K562 (cell line): ENCODE measurements around the gene OXSR1. TPM values are rescaled to one million over a fixed set of nuclear protein-coding genes. Genes with fewer than 3 reads are reported as not detected.

Source experiments
- GTF2A2 ChIP-seq: IDR thresholded peaks from 2 replicates; pipeline ENCODE4 v1.6.1; 2016; ENCODE audit warnings: mild to moderate bottlenecking, missing genetic modification characterization, missing compliant biosample characterization
- RFX1 ChIP-seq: fragments of 450-650 bp; IDR thresholded peaks from 2 replicates; pipeline ENCODE4 v1.6.1; 2016; ENCODE audit warnings: mild to moderate bottlenecking, moderate library complexity
- SMARCE1 ChIP-seq: fragments of 450-650 bp; IDR thresholded peaks from 2 replicates; pipeline ENCODE4 v1.7.1; 2016; ENCODE audit warnings: mild to moderate bottlenecking
- TCFL5 ChIP-seq: fragments of 250-450 bp; sonication (Bioruptor Pico); conservative IDR thresholded peaks from 2 replicates; pipeline ENCODE4 v1.6.1; 2021; ENCODE audit warnings: mild to moderate bottlenecking, moderate library complexity, matching md5 sums
- TEAD4 ChIP-seq, 2 experiments: sonication (generic) in 1 of 2; formaldehyde crosslinking in 1 of 2; IDR thresholded peaks; 2 replicates each; pipeline versions ENCODE4 v1.6.1 to v1.8.0; 2012 to 2022; ENCODE audit warnings: borderline replicate concordance in 1 of 2, inconsistent platforms in 1 of 2, low read length in 1 of 2, mild to moderate bottlenecking in 1 of 2, missing genetic modification reagents in 1 of 2
- ZFPM2 ChIP-seq: fragments of 250-450 bp; sonication (Bioruptor Pico); IDR thresholded peaks from 2 replicates; pipeline ENCODE4 v1.5.1; 2022; ENCODE audit warnings: mild to moderate bottlenecking
- ZNF561 ChIP-seq: fragments of 450-650 bp; formaldehyde crosslinking; conservative IDR thresholded peaks from 2 replicates; pipeline ENCODE4 v1.4.0; 2020; ENCODE audit warnings: mild to moderate bottlenecking, moderate library complexity
- ZNF79 ChIP-seq: fragments of 250-450 bp; sonication (Bioruptor Pico); IDR thresholded peaks from 2 replicates; pipeline ENCODE4 v1.4.0; 2020; ENCODE audit warnings: low read depth, mild to moderate bottlenecking, moderate library complexity
- polyA plus RNA-seq, 8 experiments: library from polyadenylated mRNA; depleted of rRNA in 4 of 8; stranded (reverse) in 5 of 8; unstranded in 3 of 8; fragments of >200 nt; fragmentation: Nextera tagmentation in 2 of 8; fragmentation: Illumina TruSeq in 1 of 8; extraction: Ambion mirVana in 2 of 8; extraction: Trizol in 1 of 8; gene quantifications; 2 replicates each; pipeline versions ENCODE4 v1.2.1 to v1.2.3, GENCODE V29; 2011 to 2014; ENCODE audit warnings: inconsistent platforms in 1 of 8, missing spikeins in 1 of 8
- total RNA-seq, 7 experiments: library from RNA; depleted of rRNA in 6 of 7; stranded (reverse); fragments of >200 nt in 6 of 7; fragmentation: Illumina TruSeq in 2 of 7; extraction: Trizol in 2 of 7; gene quantifications; 2 replicates each; pipeline versions ENCODE4 v1.2.1 to v1.2.3, GENCODE V29; 2011 to 2021; ENCODE audit warnings: low replicate concordance in 1 of 7
- TF ChIP-seq, protein P1 (sequence below): sonication (generic); IDR thresholded peaks from 2 replicates; pipeline ENCODE4 v1.6.1; 2016
- TF ChIP-seq, protein P2 (sequence below): fragments of 450-650 bp; formaldehyde crosslinking; IDR thresholded peaks from 2 replicates; pipeline ENCODE4 v1.4.0; 2022; ENCODE audit warnings: mild to moderate bottlenecking, moderate library complexity
- TF ChIP-seq, protein P3 (sequence below): conservative IDR thresholded peaks from 2 replicates; pipeline ENCODE4 v1.6.1; 2011; ENCODE audit warnings: low read depth, mild to moderate bottlenecking, low read length; ENCODE audit not compliant: control insufficient read depth
- TF ChIP-seq, protein P4 (sequence below): sonication (generic); formaldehyde crosslinking; IDR thresholded peaks from 2 replicates; pipeline ENCODE4 v1.8.1; 2023; ENCODE audit warnings: missing genetic modification reagents, mild to moderate bottlenecking, borderline replicate concordance

Gene OXSR1
- total and polyA plus RNA-seq, 9 of the 15 experiments (the other 6 are each of a cell fraction or from before 2014, with no cell fraction given) = 15.7 to 87.6 (median 48.7) TPM

DNA sequence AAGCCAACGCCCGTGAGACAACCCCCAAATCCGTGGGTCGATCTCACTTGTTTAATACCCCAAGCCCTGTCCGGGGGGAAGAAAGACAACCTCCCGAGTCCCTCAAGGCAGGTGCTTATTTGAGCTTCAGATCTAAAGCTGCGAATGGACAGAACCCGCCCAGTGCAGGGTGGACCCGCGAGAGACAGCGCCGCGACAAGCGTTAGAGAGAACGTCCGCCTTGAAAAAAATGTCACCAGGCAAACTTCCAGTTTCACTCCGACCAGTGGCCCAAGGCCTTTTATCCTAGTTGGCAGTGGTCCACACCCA is 740 bp upstream of the OXSR1 start (continued):
- TF ChIP-seq, protein P1, sequence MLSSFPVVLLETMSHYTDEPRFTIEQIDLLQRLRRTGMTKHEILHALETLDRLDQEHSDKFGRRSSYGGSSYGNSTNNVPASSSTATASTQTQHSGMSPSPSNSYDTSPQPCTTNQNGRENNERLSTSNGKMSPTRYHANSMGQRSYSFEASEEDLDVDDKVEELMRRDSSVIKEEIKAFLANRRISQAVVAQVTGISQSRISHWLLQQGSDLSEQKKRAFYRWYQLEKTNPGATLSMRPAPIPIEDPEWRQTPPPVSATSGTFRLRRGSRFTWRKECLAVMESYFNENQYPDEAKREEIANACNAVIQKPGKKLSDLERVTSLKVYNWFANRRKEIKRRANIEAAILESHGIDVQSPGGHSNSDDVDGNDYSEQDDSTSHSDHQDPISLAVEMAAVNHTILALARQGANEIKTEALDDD = 0 out of 2 replicates have a peak, but pooled peaks have one; percentile 23
- no peak for TF ChIP-seq ZNF79
- TF ChIP-seq GTF2A2 (tag) = no peak
- no peak for TF ChIP-seq TEAD4 (IDR thresholded peaks at IDR 0.05; ENCODE audit: low read length)
- no peak for TF ChIP-seq TEAD4 (CRISPR knock-in tag; IDR thresholded peaks at IDR 0.05; ENCODE audit: borderline replicate concordance)
- no peak for TF ChIP-seq ZNF561 (CRISPR knock-in tag)
- TF ChIP-seq, protein P2, sequence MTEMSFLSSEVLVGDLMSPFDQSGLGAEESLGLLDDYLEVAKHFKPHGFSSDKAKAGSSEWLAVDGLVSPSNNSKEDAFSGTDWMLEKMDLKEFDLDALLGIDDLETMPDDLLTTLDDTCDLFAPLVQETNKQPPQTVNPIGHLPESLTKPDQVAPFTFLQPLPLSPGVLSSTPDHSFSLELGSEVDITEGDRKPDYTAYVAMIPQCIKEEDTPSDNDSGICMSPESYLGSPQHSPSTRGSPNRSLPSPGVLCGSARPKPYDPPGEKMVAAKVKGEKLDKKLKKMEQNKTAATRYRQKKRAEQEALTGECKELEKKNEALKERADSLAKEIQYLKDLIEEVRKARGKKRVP (CRISPR knock-in tag) = no peak
- TF ChIP-seq SMARCE1 = peak; percentile 43; the same call in 1 of the 2 replicates
- no peak for TF ChIP-seq ZFPM2 (CRISPR knock-in tag)
- TF ChIP-seq, protein P3, sequence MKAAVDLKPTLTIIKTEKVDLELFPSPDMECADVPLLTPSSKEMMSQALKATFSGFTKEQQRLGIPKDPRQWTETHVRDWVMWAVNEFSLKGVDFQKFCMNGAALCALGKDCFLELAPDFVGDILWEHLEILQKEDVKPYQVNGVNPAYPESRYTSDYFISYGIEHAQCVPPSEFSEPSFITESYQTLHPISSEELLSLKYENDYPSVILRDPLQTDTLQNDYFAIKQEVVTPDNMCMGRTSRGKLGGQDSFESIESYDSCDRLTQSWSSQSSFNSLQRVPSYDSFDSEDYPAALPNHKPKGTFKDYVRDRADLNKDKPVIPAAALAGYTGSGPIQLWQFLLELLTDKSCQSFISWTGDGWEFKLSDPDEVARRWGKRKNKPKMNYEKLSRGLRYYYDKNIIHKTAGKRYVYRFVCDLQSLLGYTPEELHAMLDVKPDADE = no peak
- TF ChIP-seq, protein P4, sequence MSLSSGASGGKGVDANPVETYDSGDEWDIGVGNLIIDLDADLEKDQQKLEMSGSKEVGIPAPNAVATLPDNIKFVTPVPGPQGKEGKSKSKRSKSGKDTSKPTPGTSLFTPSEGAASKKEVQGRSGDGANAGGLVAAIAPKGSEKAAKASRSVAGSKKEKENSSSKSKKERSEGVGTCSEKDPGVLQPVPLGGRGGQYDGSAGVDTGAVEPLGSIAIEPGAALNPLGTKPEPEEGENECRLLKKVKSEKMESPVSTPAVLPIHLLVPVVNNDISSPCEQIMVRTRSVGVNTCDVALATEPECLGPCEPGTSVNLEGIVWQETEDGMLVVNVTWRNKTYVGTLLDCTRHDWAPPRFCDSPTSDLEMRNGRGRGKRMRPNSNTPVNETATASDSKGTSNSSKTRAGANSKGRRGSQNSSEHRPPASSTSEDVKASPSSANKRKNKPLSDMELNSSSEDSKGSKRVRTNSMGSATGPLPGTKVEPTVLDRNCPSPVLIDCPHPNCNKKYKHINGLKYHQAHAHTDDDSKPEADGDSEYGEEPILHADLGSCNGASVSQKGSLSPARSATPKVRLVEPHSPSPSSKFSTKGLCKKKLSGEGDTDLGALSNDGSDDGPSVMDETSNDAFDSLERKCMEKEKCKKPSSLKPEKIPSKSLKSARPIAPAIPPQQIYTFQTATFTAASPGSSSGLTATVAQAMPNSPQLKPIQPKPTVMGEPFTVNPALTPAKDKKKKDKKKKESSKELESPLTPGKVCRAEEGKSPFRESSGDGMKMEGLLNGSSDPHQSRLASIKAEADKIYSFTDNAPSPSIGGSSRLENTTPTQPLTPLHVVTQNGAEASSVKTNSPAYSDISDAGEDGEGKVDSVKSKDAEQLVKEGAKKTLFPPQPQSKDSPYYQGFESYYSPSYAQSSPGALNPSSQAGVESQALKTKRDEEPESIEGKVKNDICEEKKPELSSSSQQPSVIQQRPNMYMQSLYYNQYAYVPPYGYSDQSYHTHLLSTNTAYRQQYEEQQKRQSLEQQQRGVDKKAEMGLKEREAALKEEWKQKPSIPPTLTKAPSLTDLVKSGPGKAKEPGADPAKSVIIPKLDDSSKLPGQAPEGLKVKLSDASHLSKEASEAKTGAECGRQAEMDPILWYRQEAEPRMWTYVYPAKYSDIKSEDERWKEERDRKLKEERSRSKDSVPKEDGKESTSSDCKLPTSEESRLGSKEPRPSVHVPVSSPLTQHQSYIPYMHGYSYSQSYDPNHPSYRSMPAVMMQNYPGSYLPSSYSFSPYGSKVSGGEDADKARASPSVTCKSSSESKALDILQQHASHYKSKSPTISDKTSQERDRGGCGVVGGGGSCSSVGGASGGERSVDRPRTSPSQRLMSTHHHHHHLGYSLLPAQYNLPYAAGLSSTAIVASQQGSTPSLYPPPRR (CRISPR knock-in tag) = no peak
- TF ChIP-seq RFX1 = no peak
- no peak for TF ChIP-seq TCFL5
